BE2C (cell line): ENCODE results near the gene MARCHF2.

Experiments used
- DNase-seq: peaks from one replicate; pipeline ENCODE4 v3.0.0-alpha.2; 2020
- H3K27me3 ChIP-seq: fragments of 250-450 bp; sonication (Bioruptor Pico); 2 replicates; pipeline ENCODE4 v1.5.1; 2020; ENCODE audit warnings: mild to moderate bottlenecking
- H3K36me3 ChIP-seq: fragments of 250-450 bp; sonication (Bioruptor Pico); 2 replicates; pipeline ENCODE4 v1.5.1; 2020; ENCODE audit warnings: mild to moderate bottlenecking
- H3K4me1 ChIP-seq: fragments of 250-450 bp; sonication (Bioruptor Pico); 2 replicates; pipeline ENCODE4 v1.5.1; 2020
- H3K4me3 ChIP-seq: 2 replicates; pipeline ENCODE4 v1.5.1; 2011; ENCODE audit warnings: low read depth, low read length
- H3K9me3 ChIP-seq: fragments of 250-450 bp; sonication (Bioruptor Pico); 2 replicates; pipeline ENCODE4 v1.5.1; 2020
- CTCF ChIP-seq: IDR thresholded peaks from 2 replicates; pipeline ENCODE4 v1.5.1; 2012; ENCODE audit warnings: mild to moderate bottlenecking, low read depth, low read length

Gene MARCHF2

GRCh38 chr19:8481616-8482015, 68.5 kb downstream of the MARCHF2 start:
- DNase-seq = no peak
- no peaks in the 10 kb centered on the region for H3K4me1 ChIP-seq
- H3K27me3 ChIP-seq = no peaks in the 10 kb centered on the region
- no peak for TF ChIP-seq CTCF
- no peaks in the 10 kb centered on the region for H3K9me3 ChIP-seq
- peaks cover 64% of the 10 kb centered on the region for H3K36me3 ChIP-seq
- H3K4me3 ChIP-seq = no peak overlapping the region

GRCh38 chr19:8482696-8483095, 69.6 kb downstream of the MARCHF2 start:
- TF ChIP-seq CTCF = no peak
- Histone ChIP-seq H3K9me3 (no peaks in the 10 kb centered on the region), H3K4me3 (no peak overlapping the region), H3K27me3 (no peaks in the 10 kb centered on the region), H3K4me1 (no peaks in the 10 kb centered on the region), H3K36me3 (peaks cover 69% of the 10 kb centered on the region)
- DNase-seq = no peak

GRCh38 chr19:8483165-8483564, 70.1 kb downstream of the MARCHF2 start:
- Histone ChIP-seq H3K4me1 (no peaks in the 10 kb centered on the region), H3K27me3 (no peaks in the 10 kb centered on the region), H3K36me3 (peaks cover 69% of the 10 kb centered on the region), H3K4me3 (no peak overlapping the region), H3K9me3 (no peaks in the 10 kb centered on the region)
- no peak for TF ChIP-seq CTCF
- DNase-seq = no peak

GRCh38 chr19:8484331-8484894, 71.3 kb downstream of the MARCHF2 start:
- Histone ChIP-seq H3K4me3 (no peak overlapping the region), H3K36me3 (peaks cover 73% of the 10 kb centered on the region), H3K27me3 (no peaks in the 10 kb centered on the region)

GRCh38 chr19:8485561-8486371, 72.7 kb downstream of the MARCHF2 start:
- DNase-seq = no peak
- Histone ChIP-seq H3K4me3 (no peak overlapping the region), H3K4me1 (no peaks in the 10 kb centered on the region), H3K36me3 (peaks cover 77% of the 10 kb centered on the region), H3K9me3 (no peaks in the 10 kb centered on the region), H3K27me3 (no peaks in the 10 kb centered on the region)
- no peak for TF ChIP-seq CTCF

More at GRCh38 chr19:8484331-8484894, 71.3 kb downstream of the MARCHF2 start:
- no peak for TF ChIP-seq CTCF
- Histone ChIP-seq H3K9me3 (no peaks in the 10 kb centered on the region), H3K4me1 (no peaks in the 10 kb centered on the region)
- no peak for DNase-seq

- Histone ChIP-seq H3K27me3 (no peaks in the 10 kb centered on the region), H3K4me3 (no peak overlapping the region), H3K4me1 (no peaks in the 10 kb centered on the region), H3K9me3 (no peaks in the 10 kb centered on the region), H3K36me3 (peaks cover 72% of the 10 kb centered on the region)
- TF ChIP-seq CTCF = no peak
- DNase-seq = no peak
Observed at GRCh38 chr19:8486661-8487136, 73.6 kb downstream of the MARCHF2 start.
